Epithelial cell of esophagus (primary cell): ENCODE data around the gene THEM4.
"Not testable (repeated sequence)": the region's sequence is repeated elsewhere in the genome, so short reads cannot be mapped to it uniquely, and the experiment has no call there.

Experiments used
- DNase-seq: peaks from one replicate; pipeline ENCODE4 v3.0.0; 2010; ENCODE audit warnings: low read depth
- H3K4me3 ChIP-seq: 2 replicates; pipeline ENCODE4 v1.5.1; 2011; ENCODE audit warnings: mild to moderate bottlenecking, low read length, control low read depth
- CTCF ChIP-seq: IDR thresholded peaks from 2 replicates; pipeline ENCODE4 v1.5.1; 2011; ENCODE audit warnings: low read depth, mild to moderate bottlenecking, low read length, control low read depth, inconsistent platforms; ENCODE audit not compliant: insufficient read depth; ENCODE audit errors: missing control alignments

THEM4 gene

DNA sequence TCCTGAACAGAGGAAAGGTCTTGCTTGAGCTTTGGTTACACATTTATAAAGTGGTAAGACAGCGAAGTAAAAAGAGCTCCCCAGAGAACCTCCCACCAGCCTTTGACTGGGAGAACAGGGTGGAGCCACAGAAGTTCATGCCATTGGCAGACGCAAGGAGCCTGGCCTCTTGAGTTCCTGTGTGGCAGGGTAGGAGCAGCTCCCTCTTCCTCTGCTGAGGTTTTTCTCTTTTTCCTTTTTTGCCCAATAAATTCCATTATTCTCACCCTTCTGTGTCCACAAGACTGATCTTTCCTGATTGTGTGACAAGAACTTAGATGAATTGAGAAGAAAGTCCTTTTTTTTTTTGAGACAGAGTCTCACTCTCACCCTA, 4.3 kb downstream of the THEM4 start:
- DNase-seq: no peak
- no peak overlapping the region for H3K4me3 ChIP-seq

GRCh38 chr1:151902858-151903257, 6.5 kb downstream of the THEM4 start:
- TF ChIP-seq CTCF: no peak
- no peak overlapping the region for H3K4me3 ChIP-seq
- no peak for DNase-seq

More for the DNA sequence above, 4.3 kb downstream of the THEM4 start:
- no peak for TF ChIP-seq CTCF

GRCh38 chr1:151900804-151901203, 8.5 kb downstream of the THEM4 start:
- H3K4me3 ChIP-seq, DNase-seq: not testable (repeated sequence)

DNA sequence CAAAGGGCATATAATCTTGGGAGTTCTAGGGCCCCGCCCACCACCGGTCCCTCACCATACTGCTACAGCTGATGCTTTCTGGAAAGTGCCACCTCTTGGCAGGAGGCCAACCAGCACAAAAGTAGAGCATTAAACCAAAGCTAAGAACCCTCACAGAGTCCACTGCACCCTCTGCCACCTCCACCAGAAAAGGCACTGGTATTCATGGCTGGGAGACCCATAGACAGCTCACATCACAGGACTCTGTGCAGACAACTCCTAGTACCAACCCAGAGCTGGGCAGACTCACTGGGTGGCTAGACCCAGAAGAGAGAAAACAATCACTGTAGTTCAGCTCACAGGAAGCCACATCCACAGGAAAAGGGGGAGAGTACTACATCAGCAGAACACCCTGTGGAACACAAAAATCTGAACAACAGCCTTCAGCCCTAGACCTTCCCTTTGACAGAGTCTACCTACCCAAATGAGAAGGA, 10.8 kb downstream of the THEM4 start:
- TF ChIP-seq CTCF: no peak
- no peak overlapping the region for H3K4me3 ChIP-seq
- no peak for DNase-seq

GRCh38 chr1:151897991-151898431, 11.3 kb downstream of the THEM4 start:
- no peak for TF ChIP-seq CTCF
- no peak overlapping the region for H3K4me3 ChIP-seq
- DNase-seq: no peak

DNA sequence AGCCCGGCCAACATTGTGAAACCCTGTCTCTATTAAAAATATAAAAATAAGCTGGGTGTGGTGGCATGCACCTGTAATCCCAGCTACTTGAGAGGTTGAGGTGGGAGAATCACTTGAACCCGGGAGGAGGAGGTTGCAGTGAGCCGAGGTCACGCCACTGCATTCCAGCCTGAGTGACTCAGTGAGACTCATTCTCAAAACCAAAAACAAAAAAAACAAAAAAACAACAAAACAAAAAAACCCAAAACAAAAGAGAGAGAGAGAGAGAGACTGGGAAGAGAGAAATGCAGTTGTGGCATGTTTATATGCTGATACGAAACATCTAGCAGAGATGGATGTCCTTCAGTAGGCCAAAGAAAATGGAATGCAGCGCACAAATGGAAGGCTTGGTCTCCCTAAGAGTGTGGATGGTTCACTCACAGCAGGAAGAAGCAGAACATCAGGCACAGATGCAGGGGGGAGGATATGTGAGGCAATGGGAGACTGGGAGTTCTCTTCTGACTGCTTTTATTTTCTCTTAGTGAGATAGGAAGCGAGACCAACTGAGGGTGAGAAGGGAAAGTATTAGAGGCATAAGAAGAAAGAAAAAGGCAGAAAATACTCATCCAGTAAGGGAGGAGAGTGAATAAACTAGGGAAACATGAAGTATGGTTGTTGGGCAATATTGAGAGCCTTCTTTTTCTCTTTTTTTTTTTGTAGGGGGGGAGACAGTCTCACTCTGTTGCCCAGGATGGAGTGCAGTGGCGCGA, 16.0 kb downstream of the THEM4 start:
- TF ChIP-seq CTCF: no peak
- DNase-seq: peak; percentile 9
- H3K4me3 ChIP-seq: no peak overlapping the region

GRCh38 chr1:151892190-151892589, 17.1 kb downstream of the THEM4 start:
- DNase-seq: no peak
- TF ChIP-seq CTCF: no peak
- no peak overlapping the region for H3K4me3 ChIP-seq

DNA sequence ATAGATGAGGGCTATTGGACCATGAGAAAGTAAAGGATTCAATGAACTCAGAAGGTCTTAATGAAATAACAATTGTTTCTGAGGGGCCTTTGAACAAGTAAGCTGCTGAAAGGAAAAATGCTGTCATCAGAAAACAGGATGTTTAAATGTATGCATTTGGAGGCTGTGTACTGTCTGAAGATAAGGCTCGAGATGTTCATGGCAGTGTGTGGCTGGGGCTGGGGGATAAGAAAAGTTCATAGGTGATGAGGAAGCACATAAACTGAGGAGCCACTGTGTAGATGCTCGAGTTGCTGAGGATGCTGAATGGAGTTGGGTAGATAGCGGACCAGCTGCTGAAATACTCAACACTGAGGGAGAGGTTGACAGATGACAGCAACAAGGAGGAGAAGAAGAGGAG, 17.8 kb downstream of the THEM4 start:
- TF ChIP-seq CTCF: no peak
- no peak for DNase-seq
- H3K4me3 ChIP-seq: no peak overlapping the region
